Heart left ventricle (tissue), 16 donors: ENCODE measurements around the gene B4GALNT3. TPM values are rescaled to one million over a fixed set of nuclear protein-coding genes. Genes with fewer than 3 reads are reported as not detected.

Experiments
- ATAC-seq, 4 donors: fragments of 200-7000 bp; cut with Tn5 transposase; one replicate each; pipeline ENCODE4 v1.9.1; 2020 to 2022; ENCODE audit warnings: moderate library complexity in 4 of 4, mild to moderate bottlenecking in 3 of 4, moderate number of reproducible peaks in 1 of 4
- DNase-seq, 5 donors: peaks; one replicate each; pipeline ENCODE4 v3.0.0-alpha.2; 2020
- H3K27ac ChIP-seq, 12 donors: fragments of 200-600 bp; sonication (generic) in 4 of 12; one replicate each; pipeline versions ENCODE4 v1.5.0 to v1.8.0; 2016 to 2022; ENCODE audit warnings: mild to moderate bottlenecking in 2 of 12
- H3K27me3 ChIP-seq, 9 donors: fragments of 200-600 bp; sonication (generic) in 2 of 9; one replicate each; pipeline versions ENCODE4 v1.5.1 to v1.8.0; 2016 to 2022; ENCODE audit warnings: mild to moderate bottlenecking in 3 of 9
- H3K36me3 ChIP-seq, 9 donors: fragments of 200-600 bp; sonication (generic) in 2 of 9; one replicate each; pipeline versions ENCODE4 v1.5.0 to v1.8.0; 2018 to 2022; ENCODE audit warnings: mild to moderate bottlenecking in 2 of 9
- H3K4me1 ChIP-seq, 12 donors: fragments of 200-600 bp; sonication (generic) in 4 of 12; one replicate each; pipeline versions ENCODE4 v1.5.0 to v1.8.0; 2016 to 2022; ENCODE audit warnings: mild to moderate bottlenecking in 3 of 12
- H3K4me3 ChIP-seq, 12 donors: fragments of 200-600 bp; sonication (generic) in 4 of 12; one replicate each; pipeline versions ENCODE4 v1.5.0 to v1.8.0; 2017 to 2022; ENCODE audit warnings: mild to moderate bottlenecking in 9 of 12, moderate library complexity in 4 of 12
- H3K9me3 ChIP-seq, 12 donors: fragments of 200-600 bp; sonication (generic) in 4 of 12; one replicate each; pipeline versions ENCODE4 v1.5.0 to v1.8.0; 2016 to 2022; ENCODE audit warnings: mild to moderate bottlenecking in 1 of 12
- POLR2A ChIP-seq, 2 donors: fragments of 450-650 bp; IDR thresholded peaks; one replicate each; pipeline ENCODE4 v1.6.1; 2017; ENCODE audit warnings: antibody characterized with exemption in 2 of 2, mild to moderate bottlenecking in 2 of 2, moderate library complexity in 2 of 2
- whole genome bisulfite sequencing, 4 donors: extraction: QIAGEN DNeasy Blood & Tissue Kit in 2 of 4; methylation state at CpG; one replicate each; pipeline versions ENCODE4 v1.1.5 to v1.1.7; 2013 to 2018; 5-methylcytosine and 5-hydroxymethylcytosine counted together
- intact Hi-C, 10 donors: fragments of 100-400 bp; cut with DNase I; formaldehyde crosslinking; loops; one replicate each; pipeline versions ENCODE4 v1.11.1 to v1.14.2; 2022
- polyA plus RNA-seq, 2 donors: library from polyadenylated mRNA; stranded (reverse); fragments of 200-250 nt; gene quantifications; one replicate each; pipeline ENCODE4 v1.2.3, GENCODE V29; 2013
- total RNA-seq, 9 donors: library from RNA; depleted of rRNA in 2 of 9; stranded (reverse); fragments of >200 nt in 2 of 9; fragmentation: NEBNext Ultra II Directional in 3 of 9; extraction: Animal tissue kit (Norgen Biotek cat#: 25700) in 3 of 9; gene quantifications; one replicate each; pipeline versions ENCODE4 v1.1.0 to v1.2.4, GENCODE V29; 2016 to 2023
- TF ChIP-seq, protein P1 (sequence below), 12 donors: fragments of 200-600 bp; sonication (generic) in 4 of 12; IDR thresholded peaks; one replicate each; pipeline versions ENCODE4 v1.5.0 to v1.8.0; 2018 to 2022; ENCODE audit warnings: antibody characterized with exemption in 12 of 12, mild to moderate bottlenecking in 5 of 12
- donor health status: ischemic (EF 13 %, LVEDD 7.1; RV severe dilation, severe dysfunction).
- donor health status: healthy with polysubstance abuse.
- donor health status: DM: no; HTN: yes; CAD: no.
- donor health status: DM: no; HTN: no; CAD: no.
- donor health status: ischemic (EF 25% LVEDD 6.9; RV normal size, moderate dysfunction).
- donor health status: ischemic (EF 25% LVEDD 5.7; RV mildly dilated, moderate dysfunction).
- donor health status: healthy.
- donor health status: DM: yes; HTN: yes; CAD: no.
- donor health status: ischemic (EF 35%, LVEDD 5.7; RV mildly dilated, moderate dysfunction).
- donor health status: nonischemic (EF 11% LVEDD 7.7; RV severe dilation, severe dysfunction).
- donor health status: DM: yes; HTN: yes; CAD: no.
- donor health status: PGD.
- donor health status: ischemic (EF 29% LVEDD 5.4; RV normal size, mild dysfunction).
- donor health status: nonischemic (EF 23%, LVEDD 6.1; RV moderate dilation, normal function).

The B4GALNT3 gene
- total and polyA plus RNA-seq, 11 donors, result 19.3 to 59.4 (median 34.1) TPM

DNA sequence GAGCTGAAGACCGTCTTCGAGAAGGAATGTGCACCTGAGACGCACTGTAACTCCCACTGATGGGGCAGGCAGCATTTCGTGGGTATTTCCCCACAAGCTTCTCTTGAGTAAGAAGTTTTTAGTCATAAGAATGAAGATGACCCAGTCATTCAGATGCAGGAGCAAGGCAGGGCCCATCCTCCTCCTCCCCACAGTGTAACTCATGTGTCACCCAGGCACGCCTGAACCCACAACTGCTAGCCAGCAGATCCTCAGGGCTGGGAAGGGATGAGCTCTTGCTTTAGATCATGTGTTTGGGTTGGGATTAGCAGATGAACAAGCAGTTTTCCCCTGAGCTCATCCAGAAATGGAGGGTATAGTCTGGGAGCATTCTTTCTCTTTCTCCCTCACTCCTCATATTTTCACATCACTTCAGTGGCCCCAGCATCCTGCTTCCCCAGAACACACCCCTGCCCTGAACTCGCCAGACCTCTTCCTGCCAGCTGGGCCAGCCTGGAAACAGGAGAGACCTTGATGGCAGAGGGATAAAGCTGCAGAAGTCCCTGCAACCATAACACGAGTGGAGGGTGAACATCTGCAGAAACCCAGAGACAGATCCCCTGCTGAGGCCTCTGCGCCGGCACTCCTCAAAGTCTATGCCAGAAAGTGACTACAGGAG, 73.3 kb downstream of the B4GALNT3 start:
- H3K27me3 ChIP-seq, result no peaks in the 10 kb centered on the region
- WGBS, 4 donors, result 75 to 85% (median 81%) methylated on average over 9 of the region's 9 CpGs

DNA sequence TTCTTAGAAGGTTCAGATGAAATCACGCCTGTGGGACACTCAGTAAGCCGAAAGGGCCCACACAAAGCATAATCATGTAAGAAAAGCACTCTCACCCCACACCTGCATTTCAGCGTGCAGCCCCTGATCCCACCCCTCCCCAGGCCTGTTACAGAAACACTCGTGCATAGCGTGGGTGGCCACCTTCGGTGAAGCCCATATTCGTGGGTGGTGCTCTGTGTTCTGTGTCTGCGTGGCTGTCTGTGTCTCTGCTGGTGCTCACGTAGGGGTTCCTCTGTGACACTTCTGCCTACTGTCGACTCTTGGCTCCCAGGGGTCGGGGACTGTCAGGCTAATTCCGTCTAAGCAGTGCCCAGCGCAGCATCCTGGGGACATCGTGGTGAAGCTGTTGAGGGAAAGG, 74.0 kb downstream of the B4GALNT3 start:
- Histone ChIP-seq H3K27ac (no peak overlapping the region), H3K27me3 (no peaks in the 10 kb centered on the region), H3K4me3 (no peak overlapping the region), H3K4me1 (peaks cover 0 to 11% (median 7%) of the 10 kb centered on the region in 12 donors), H3K36me3 (peaks cover 0 to 10% (median 0%) of the 10 kb centered on the region in 9 donors), H3K9me3 (peaks cover 0 to 10% (median 3%) of the 10 kb centered on the region in 12 donors)
- TF ChIP-seq POLR2A (IDR thresholded peaks at IDR 0.05), result no peak
- WGBS, 4 donors, result 88 to 94% (median 89%) methylated on average over 6 to 14 of the region's 14 CpGs
- DNase-seq (no peak), ATAC-seq (peak in 1 of 4 donors; percentile 5)
- intact Hi-C loops, result no loop called here

More for the DNA sequence above, 73.3 kb downstream of the B4GALNT3 start:
- TF ChIP-seq, protein P1, sequence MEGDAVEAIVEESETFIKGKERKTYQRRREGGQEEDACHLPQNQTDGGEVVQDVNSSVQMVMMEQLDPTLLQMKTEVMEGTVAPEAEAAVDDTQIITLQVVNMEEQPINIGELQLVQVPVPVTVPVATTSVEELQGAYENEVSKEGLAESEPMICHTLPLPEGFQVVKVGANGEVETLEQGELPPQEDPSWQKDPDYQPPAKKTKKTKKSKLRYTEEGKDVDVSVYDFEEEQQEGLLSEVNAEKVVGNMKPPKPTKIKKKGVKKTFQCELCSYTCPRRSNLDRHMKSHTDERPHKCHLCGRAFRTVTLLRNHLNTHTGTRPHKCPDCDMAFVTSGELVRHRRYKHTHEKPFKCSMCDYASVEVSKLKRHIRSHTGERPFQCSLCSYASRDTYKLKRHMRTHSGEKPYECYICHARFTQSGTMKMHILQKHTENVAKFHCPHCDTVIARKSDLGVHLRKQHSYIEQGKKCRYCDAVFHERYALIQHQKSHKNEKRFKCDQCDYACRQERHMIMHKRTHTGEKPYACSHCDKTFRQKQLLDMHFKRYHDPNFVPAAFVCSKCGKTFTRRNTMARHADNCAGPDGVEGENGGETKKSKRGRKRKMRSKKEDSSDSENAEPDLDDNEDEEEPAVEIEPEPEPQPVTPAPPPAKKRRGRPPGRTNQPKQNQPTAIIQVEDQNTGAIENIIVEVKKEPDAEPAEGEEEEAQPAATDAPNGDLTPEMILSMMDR (IDR thresholded peaks at IDR 0.05), result no peak
- TF ChIP-seq POLR2A (IDR thresholded peaks at IDR 0.05), result no peak
- Histone ChIP-seq H3K4me1 (peaks cover 0 to 5% (median under 1%) of the 10 kb centered on the region in 12 donors), H3K36me3 (peaks cover 0 to 10% (median 0%) of the 10 kb centered on the region in 9 donors), H3K27ac (no peak overlapping the region), H3K4me3 (no peak overlapping the region), H3K9me3 (peaks cover 0 to 10% (median 3%) of the 10 kb centered on the region in 12 donors)
- ATAC-seq (no peak), DNase-seq (no peak)
- intact Hi-C loops, result no loop called here

DNA sequence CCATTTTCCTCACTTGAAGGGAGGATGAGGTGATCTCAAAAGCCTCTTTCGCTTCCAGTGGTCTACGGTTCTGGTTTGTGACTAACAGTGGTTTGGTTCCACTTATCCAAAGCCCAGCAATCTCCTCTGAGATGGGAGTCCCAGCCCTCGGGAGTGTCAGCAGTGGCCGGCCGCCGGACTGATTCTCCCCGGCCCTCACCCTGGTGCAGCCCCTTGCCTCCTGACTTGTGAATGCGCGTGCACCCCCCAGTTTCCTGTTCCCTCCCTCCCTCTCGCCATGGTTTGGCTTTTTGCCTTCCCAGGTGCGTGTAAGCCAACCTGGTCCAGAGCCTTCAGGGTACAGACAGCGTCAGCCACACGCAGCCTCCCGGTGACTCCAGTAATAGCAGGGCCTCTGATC, 74.5 kb downstream of the B4GALNT3 start:
- Histone ChIP-seq H3K27me3 (no peaks in the 10 kb centered on the region), H3K4me1 (peaks cover 0 to 16% (median 11%) of the 10 kb centered on the region in 12 donors), H3K4me3 (no peak overlapping the region), H3K27ac (no peak overlapping the region), H3K36me3 (peaks cover 0 to 10% (median 0%) of the 10 kb centered on the region in 9 donors), H3K9me3 (peaks cover 0 to 10% (median 3%) of the 10 kb centered on the region in 12 donors)
- WGBS, 4 donors, result 75 to 88% (median 77%) methylated on average over 14 of the region's 14 CpGs
- intact Hi-C loops, result no loop called here
- no peak for TF ChIP-seq POLR2A (IDR thresholded peaks at IDR 0.05)
- TF ChIP-seq, protein P1 (IDR thresholded peaks at IDR 0.05), result no peak
- ATAC-seq (no peak), DNase-seq (no peak)

DNA sequence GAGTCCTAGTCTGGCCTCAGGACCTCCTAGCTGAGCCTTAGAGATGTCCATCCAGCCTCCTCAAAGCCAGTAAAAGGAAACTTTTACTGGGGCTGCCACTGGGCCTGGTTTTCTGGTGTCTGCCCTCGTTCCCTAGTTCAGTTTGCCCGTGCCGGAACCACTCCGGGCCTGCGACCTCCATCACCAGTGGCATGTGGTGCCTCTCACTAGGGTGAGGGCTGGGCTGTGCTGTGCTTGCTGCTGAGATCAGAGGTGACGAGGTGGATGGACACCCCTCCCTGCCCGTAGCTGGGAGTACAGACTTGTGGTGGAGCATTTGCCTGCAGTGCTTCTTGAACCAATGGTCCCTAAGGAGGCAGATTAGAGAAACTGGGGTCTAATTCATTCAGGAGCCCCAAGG, 75.7 kb downstream of the B4GALNT3 start:
- H3K4me1 ChIP-seq, result peaks cover 0 to 21% (median 11%) of the 10 kb centered on the region in 12 donors
- peaks cover 0 to 10% (median 3%) of the 10 kb centered on the region in 12 donors for H3K9me3 ChIP-seq
- H3K27ac ChIP-seq, result no peak overlapping the region
- no peak for DNase-seq
- H3K36me3 ChIP-seq, result peaks cover 0 to 10% (median 0%) of the 10 kb centered on the region in 9 donors
- no peaks in the 10 kb centered on the region for H3K27me3 ChIP-seq
- 69 to 95% (median 82%) methylated on average over 7 of the region's 7 CpGs for whole genome bisulfite sequencing, 4 donors
- ATAC-seq, result no peak
- no peak for TF ChIP-seq POLR2A (IDR thresholded peaks at IDR 0.05)
- TF ChIP-seq, protein P1 (IDR thresholded peaks at IDR 0.05), result no peak
- H3K4me3 ChIP-seq, result no peak overlapping the region
- intact Hi-C loops, result no loop called here
